Ecto neural progenitor cell (in vitro differentiated cells): ENCODE results near the gene ATP13A1.
"Not testable (repeated sequence)": the region's sequence is repeated elsewhere in the genome, so short reads cannot be mapped to it uniquely, and the experiment has no call there.

ENCODE experiments used
- DNase-seq: peaks from one replicate; pipeline ENCODE4 v3.0.0-alpha.2; 2018; ENCODE audit warnings: low spot score

ATP13A1 gene

GRCh38 chr19:19663256-19664120 is at the start of gene ATP13A1:
ATP13A1 (minus strand) TSS chr19:19663676; CDS start chr19:19663666, 10 bp downstream.
- peak; percentile 95 for DNase-seq

- no peak for DNase-seq
These were observed 48.7 kb upstream of the ATP13A1 start for GRCh38 chr19:19711934-19712828.

GRCh38 chr19:19711306-19711933 is 47.9 kb upstream of the ATP13A1 start:
- DNase-seq, result no peak

- DNase-seq, result no peak
These were observed 47.0 kb upstream of the ATP13A1 start for GRCh38 chr19:19710506-19710905.

- DNase-seq, result no peak
These were observed 41.4 kb upstream of the ATP13A1 start for GRCh38 chr19:19704836-19705235.

GRCh38 chr19:19700493-19700892 is 37.0 kb upstream of the ATP13A1 start:
- DNase-seq, result not testable (repeated sequence)

GRCh38 chr19:19697589-19697988 is 34.1 kb upstream of the ATP13A1 start:
- no peak for DNase-seq

GRCh38 chr19:19696386-19696785 is 32.9 kb upstream of the ATP13A1 start:
- no peak for DNase-seq

- no peak for DNase-seq
These were observed 28.2 kb upstream of the ATP13A1 start for GRCh38 chr19:19691683-19692082.

GRCh38 chr19:19689023-19689422 is 25.5 kb upstream of the ATP13A1 start:
- not testable (repeated sequence) for DNase-seq

- no peak for DNase-seq
These were observed 23.6 kb upstream of the ATP13A1 start for GRCh38 chr19:19687090-19687489.

- DNase-seq, result no peak
These were observed 23.1 kb upstream of the ATP13A1 start for GRCh38 chr19:19686580-19686979.

GRCh38 chr19:19686119-19686518 is 22.6 kb upstream of the ATP13A1 start:
- not testable (repeated sequence) for DNase-seq

- no peak for DNase-seq
These were observed 15.9 kb upstream of the ATP13A1 start for GRCh38 chr19:19679176-19680073.

GRCh38 chr19:19677579-19677978 is 14.1 kb upstream of the ATP13A1 start:
- no peak for DNase-seq

GRCh38 chr19:19674315-19674714 is 10.8 kb upstream of the ATP13A1 start:
- no peak for DNase-seq

GRCh38 chr19:19672816-19673215 is 9.3 kb upstream of the ATP13A1 start:
- no peak for DNase-seq

- no peak for DNase-seq
These were observed 6.6 kb upstream of the ATP13A1 start for GRCh38 chr19:19670070-19670551.

GRCh38 chr19:19668230-19669012 is 4.9 kb upstream of the ATP13A1 start, which contains the start of gene ZNF101:
ZNF101 (plus strand) TSS chr19:19668839; CDS start chr19:19668964, 125 bp downstream.
- DNase-seq, result peak; percentile 95

GRCh38 chr19:19665420-19665948 is 2.0 kb upstream of the ATP13A1 start:
- not testable (repeated sequence) for DNase-seq
